Non-pigmented ciliary epithelial cell (primary cell): Measurements from ENCODE around the gene NCEH1.
"Not testable (repeated sequence)": the region's sequence is repeated elsewhere in the genome, so short reads cannot be mapped to it uniquely, and the experiment has no call there.

Experiments used
- DNase-seq: peaks from one replicate; pipeline ENCODE4 v3.0.0-alpha.2; 2010; ENCODE audit warnings: low read depth

NCEH1 gene

GRCh38 chr3:172613845-172614244 is 97.0 kb downstream of the NCEH1 start:
- DNase-seq: no peak

DNA sequence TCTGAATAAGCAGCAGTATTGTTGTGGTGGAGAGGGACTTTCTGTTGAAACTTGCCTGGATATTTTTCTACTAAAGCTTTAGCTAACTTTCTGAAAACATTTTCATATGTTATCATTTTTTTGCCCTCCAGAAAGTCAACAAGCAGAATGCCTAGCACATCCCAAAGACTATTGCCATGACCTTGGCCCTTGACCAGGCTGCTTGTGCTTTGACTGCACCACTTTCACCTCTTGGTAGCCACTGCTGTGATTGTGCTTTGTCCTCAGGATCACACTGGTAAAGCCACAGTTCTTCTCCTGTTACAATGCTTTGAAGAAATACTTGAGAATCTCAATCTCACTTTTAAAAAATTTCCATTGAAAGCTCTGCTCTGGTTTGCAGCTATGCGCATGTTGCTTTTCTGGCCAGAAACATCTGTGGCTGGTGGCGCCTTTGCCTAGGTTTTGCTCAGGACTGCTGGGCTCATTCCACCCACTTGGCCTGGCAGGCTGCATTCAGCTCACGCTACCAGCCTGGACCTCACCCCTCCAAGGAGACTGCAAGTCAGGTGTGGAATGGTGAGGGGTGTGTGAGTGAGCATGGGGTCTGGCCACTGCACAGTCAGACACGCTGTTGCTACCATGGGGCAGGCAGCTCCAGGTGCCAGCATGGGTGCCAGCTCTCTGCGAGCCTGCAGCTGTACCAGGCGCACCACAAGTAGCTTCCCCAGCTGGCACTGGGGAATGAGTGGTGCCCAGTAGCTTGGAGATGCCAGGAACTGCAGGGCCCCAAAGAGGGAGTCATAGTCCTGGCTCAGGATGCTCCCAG is 97.8 kb downstream of the NCEH1 start:
- DNase-seq: no peak

DNA sequence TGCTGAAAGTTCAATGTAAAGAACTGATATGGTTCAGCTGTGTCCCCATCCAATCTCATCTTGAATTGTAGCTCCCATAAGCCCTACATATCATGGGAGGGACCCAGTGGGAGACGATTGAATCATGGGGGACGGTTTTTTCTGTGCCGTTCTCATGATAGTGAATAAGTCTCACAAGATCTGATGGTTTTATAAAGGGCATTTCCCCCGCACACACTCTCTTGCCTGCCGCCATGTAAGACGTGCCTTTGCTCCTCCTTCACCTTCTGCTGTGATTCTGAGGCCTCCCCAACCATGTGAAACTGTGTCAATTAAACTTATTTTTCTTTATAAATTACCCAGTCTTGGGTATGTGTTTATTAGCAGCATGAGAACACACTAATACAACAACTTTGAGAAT is 101.1 kb downstream of the NCEH1 start:
- DNase-seq: no peak

- no peak for DNase-seq
These were observed 102.3 kb downstream of the NCEH1 start for GRCh38 chr3:172608575-172608974.

- DNase-seq: peak; percentile 82
These were observed 103.4 kb downstream of the NCEH1 start for GRCh38 chr3:172607305-172608121.

DNA sequence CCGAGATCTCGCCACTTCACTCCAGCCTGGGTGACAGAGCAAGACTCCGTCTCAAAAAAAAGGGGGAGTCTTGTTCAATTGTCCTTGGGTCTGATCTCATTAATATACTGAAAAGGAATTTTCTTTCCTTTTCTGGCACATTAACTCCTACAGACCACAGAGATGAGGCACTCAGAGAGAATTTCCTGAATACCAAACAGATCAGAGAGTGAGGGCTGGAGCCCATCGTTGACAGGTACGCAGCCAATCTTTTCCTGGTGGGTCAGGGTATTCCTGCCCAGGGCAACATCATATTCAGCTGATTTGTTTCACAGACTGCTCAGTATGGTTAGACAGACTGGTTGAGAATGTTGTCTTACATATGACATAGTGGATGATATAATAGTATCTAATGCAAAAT is 104.8 kb downstream of the NCEH1 start:
- peak; percentile 79 for DNase-seq

GRCh38 chr3:172604895-172605646 is 105.8 kb downstream of the NCEH1 start:
- no peak for DNase-seq

- no peak for DNase-seq
These were observed 109.6 kb downstream of the NCEH1 start for GRCh38 chr3:172601066-172601832.

DNA sequence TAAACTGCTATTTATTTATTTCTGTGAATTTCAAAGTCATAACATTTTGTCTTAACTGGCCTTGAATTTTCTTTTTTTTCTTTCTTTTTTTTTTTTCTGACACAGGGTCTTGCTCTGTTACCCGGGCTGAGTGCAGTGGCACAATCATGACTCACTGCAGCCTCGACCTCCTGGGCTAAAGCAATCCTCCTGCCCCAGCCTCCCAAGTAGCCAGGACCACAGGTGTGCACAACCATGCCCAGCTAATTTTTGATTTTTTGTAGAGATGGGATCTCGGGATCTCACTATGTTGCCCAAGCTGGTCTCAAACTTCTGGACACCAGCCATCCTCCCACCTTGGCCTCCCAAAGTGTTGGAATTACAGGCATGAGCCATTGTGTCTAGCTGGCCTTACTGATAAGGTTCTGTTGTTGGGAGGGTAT is 110.2 kb downstream of the NCEH1 start:
- no peak for DNase-seq

DNA sequence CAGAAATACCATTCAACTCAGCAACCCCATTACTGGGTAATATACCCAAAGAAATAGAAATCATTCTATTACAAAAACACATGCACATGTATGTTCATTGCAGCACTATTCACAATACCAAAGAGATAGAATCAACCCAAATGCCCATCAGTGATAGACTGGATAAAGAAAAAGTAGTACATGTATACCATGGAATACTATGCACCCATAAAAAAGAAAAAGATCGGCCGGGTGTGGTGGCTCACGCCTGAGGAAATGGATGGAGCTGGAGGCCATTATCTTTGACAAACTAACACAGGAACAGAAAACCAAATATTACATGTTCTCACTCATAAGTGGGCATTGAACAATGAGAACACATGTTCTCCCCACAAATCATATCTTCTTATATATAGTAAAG is 112.0 kb downstream of the NCEH1 start:
- no peak for DNase-seq

GRCh38 chr3:172596394-172596706 is 114.5 kb downstream of the NCEH1 start:
- no peak for DNase-seq

DNA sequence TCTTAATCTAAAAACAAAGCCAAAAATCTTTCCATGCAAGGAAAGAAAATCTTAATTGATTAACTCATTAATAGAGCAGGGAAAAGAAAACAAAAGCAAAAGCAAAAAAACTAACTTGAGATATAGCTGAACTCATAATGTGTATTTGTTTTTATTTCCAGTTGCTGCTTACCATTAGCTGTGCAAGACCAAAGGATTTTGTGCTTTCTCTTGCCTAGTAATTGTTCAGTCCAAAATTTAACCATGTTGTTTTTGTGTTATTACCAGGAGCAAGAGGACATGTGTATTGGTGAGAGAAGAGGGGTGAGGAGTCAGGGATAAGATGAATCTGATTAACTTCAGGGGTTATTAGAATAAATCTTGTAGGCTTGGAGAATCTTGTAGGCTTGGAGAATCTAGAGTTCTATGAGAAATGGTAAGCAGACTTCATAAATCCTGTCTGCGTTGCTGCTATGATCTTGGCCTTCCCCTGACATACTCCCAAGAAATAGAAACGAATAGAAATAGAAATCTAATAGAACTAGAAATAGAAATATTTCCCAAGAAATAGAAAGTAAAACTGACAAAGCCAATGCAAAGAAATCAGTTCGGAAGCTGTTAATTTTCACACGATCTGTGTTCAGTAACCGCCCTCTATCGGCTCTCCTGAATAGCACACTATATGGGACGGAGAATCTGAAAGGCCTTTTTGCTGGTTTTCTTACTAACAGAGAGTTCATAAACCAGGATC is 115.0 kb downstream of the NCEH1 start:
- no peak for DNase-seq

GRCh38 chr3:172594900-172595663 is 115.8 kb downstream of the NCEH1 start:
- not testable (repeated sequence) for DNase-seq

- no peak for DNase-seq
These were observed 117.8 kb downstream of the NCEH1 start for GRCh38 chr3:172592898-172593669.

- no peak for DNase-seq
These were observed 118.7 kb downstream of the NCEH1 start for GRCh38 chr3:172591876-172592771.

DNA sequence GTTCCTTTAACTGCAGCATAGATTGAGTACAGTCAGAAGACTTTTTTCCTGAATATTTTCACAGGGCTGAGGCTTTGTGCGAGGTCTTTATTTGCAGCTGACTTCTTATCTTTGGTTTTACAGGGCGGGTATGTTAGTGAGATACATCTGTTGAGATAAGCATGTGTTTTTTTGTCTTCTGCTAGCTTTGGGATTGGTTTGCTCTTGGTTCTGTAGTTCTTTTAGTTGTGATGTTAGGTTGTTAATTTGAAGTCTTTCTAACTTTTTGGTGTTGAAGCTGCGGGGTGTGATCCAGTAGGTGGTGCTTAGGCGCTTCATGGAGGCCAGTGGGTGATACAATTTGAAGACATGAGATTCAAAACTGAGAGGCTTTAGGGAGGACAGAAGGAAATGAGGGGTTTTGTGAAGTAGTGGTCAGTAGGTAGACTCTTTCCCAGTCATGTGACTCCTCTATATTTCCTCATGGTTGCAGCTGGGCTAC is 119.7 kb downstream of the NCEH1 start:
- DNase-seq: no peak

DNA sequence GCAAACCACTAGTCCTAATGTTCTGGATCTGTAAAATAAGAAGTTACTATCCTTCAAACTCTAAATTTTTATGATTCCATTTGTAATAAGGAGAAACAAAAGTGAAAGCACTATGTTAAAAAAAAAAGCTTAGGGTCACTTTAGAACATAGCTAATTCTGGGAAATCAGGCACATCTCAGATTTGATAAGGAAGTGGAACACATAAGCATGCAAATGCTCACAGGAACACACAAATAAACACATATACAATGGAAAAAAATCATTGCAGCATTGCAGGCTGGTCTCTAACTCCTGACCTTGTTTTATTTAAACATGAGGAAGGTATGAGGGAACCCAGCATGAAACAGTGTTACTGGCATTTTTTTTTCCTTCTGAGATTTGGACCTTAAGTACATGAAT is 124.4 kb downstream of the NCEH1 start:
- DNase-seq: no peak

DNA sequence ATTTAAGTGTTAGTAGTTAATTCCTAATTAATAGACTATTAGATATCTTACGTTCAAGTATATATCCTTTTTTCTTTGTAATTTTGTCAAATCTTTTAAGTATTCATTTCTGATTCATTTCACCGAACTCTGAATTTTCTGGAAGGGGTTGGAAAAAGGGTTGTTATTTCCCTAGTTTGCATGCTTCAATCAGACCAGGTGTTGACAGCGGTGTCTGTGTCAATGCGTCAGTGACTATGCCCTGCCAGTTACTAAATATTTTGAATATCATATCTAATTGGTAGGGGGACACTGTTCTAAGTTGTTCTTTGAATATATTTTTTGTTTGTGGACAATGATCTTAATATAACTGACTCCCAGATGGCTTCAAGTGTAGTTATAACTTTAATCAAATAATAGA is 124.9 kb downstream of the NCEH1 start:
- DNase-seq: no peak

GRCh38 chr3:172582712-172583111 is 128.2 kb downstream of the NCEH1 start:
- DNase-seq: no peak
